ENCODE data around the gene MRPS18A.

- TF ChIP-seq CTCF (conservative IDR thresholded peaks at IDR 0.05; ENCODE audit: low read depth in 2 of 2): no peak
- TF ChIP-seq POLR2AphosphoS5 (IDR thresholded peaks at IDR 0.05; ENCODE audit: low read depth): no peak
- TF ChIP-seq EZH2phosphoT487 (IDR thresholded peaks at IDR 0.05; ENCODE audit: unreplicated experiment): no peak
- TF ChIP-seq CREB1 (CRISPR knock-in tag; IDR thresholded peaks at IDR 0.05; ENCODE audit: low read depth): no peak
- no peak for TF ChIP-seq EZH2 (IDR thresholded peaks at IDR 0.05; ENCODE audit: low read depth, unreplicated experiment)
- TF ChIP-seq REST (IDR thresholded peaks at IDR 0.05; ENCODE audit: unreplicated experiment): no peak
- TF ChIP-seq JUNB (IDR thresholded peaks at IDR 0.05; ENCODE audit: unreplicated experiment): no peak
- TF ChIP-seq STAT1 (IDR thresholded peaks at IDR 0.05; ENCODE audit: unreplicated experiment): no peak
- TF ChIP-seq ZNF462 (CRISPR knock-in tag; IDR thresholded peaks at IDR 0.05): no peak
These were observed 10.5 kb downstream of the MRPS18A start for GRCh38 chr6:43676962-43677606.

Measured in GM23338 (cell line).